A673 (cell line): ENCODE data around the gene NUB1. TPM values are rescaled to one million over a fixed set of nuclear protein-coding genes. Genes with fewer than 3 reads are reported as not detected.

Source experiments
- BruUV-seq: library from RNA; stranded (reverse); fragments of 400-500 nt; replicated peaks from 2 replicates; lab custom pipeline; 2021; lab: Mats Ljungman, UMichigan
- CTCF ChIA-PET: fragments of 300-600 bp; sonication (Branson Sonifier 250); formaldehyde crosslinking; loops from one replicate; lab custom pipeline; 2022; ENCODE audit warnings: antibody characterized with exemption; lab: Charles Lee
- POLR2A ChIA-PET: fragments of 300-600 bp; sonication (Branson Sonifier 250); formaldehyde crosslinking; loops from one replicate; lab custom pipeline; 2022; ENCODE audit warnings: antibody characterized with exemption; ENCODE audit not compliant: low non-redundant PET; lab: Charles Lee
- DNase-seq: peaks from one replicate; pipeline ENCODE4 v3.0.0-alpha.2; 2015; ENCODE audit warnings: low spot score
- H3K27ac ChIP-seq: fragments of 200-600 bp; sonication (generic); 2 replicates; pipeline ENCODE4 v1.5.1; 2016; ENCODE audit warnings: mixed run types, low read depth, mild to moderate bottlenecking, mixed read lengths, antibody characterized with exemption, low read length; ENCODE audit not compliant: poor library complexity, severe bottlenecking
- H3K27me3 ChIP-seq: fragments of 200-600 bp; sonication (generic); replicated peaks from 2 replicates; pipeline ENCODE4 v1.6.1; 2017; ENCODE audit warnings: mixed run types, low read depth, mild to moderate bottlenecking, mixed read lengths, antibody characterized with exemption, low read length; ENCODE audit not compliant: insufficient read depth, poor library complexity
- H3K36me3 ChIP-seq: fragments of 200-600 bp; sonication (generic); 2 replicates; pipeline ENCODE4 v1.6.1; 2016; ENCODE audit warnings: mixed run types, mild to moderate bottlenecking, mixed read lengths, antibody characterized with exemption, low read length; ENCODE audit not compliant: insufficient read depth, poor library complexity, severe bottlenecking
- H3K4me1 ChIP-seq: fragments of 200-600 bp; sonication (generic); 2 replicates; pipeline ENCODE4 v1.6.1; 2017; ENCODE audit warnings: mixed run types, mild to moderate bottlenecking, mixed read lengths, antibody characterized with exemption, low read length; ENCODE audit not compliant: insufficient read depth, poor library complexity, severe bottlenecking
- H3K4me3 ChIP-seq: fragments of 200-600 bp; sonication (generic); 2 replicates; pipeline ENCODE4 v1.5.1; 2016; ENCODE audit warnings: low read depth, mixed run types, mild to moderate bottlenecking, mixed read lengths, low read length; ENCODE audit not compliant: poor library complexity, severe bottlenecking
- H3K9me3 ChIP-seq: fragments of 200-600 bp; sonication (generic); 2 replicates; pipeline ENCODE4 v1.6.1; 2016; ENCODE audit warnings: mixed run types, low read depth, mild to moderate bottlenecking, mixed read lengths, antibody characterized with exemption, low read length; ENCODE audit not compliant: poor library complexity, severe bottlenecking
- EZH2 ChIP-seq: fragments of 200-600 bp; sonication (generic); IDR thresholded peaks from 2 replicates; pipeline ENCODE4 v1.6.1; 2017; ENCODE audit warnings: borderline replicate concordance, low read depth, mild to moderate bottlenecking, mixed read lengths, antibody characterized with exemption, low read length; ENCODE audit not compliant: poor library complexity, severe bottlenecking
- intact Hi-C: fragments of 100-400 bp; cut with micrococcal nuclease; formaldehyde crosslinking; loops from one replicate; pipeline ENCODE4 v1.10.0; 2022; ENCODE audit not compliant: unreplicated experiment
- total RNA-seq: library from RNA; stranded (reverse); gene quantifications from 2 replicates; pipeline ENCODE4 v1.2.3, GENCODE V29; 2021
- TF ChIP-seq, protein P1 (sequence below): fragments of 300-800, 200-600 bp; sonication (generic); conservative IDR thresholded peaks from 2 replicates; pipeline ENCODE4 v1.5.1; 2017; ENCODE audit warnings: low read depth, mild to moderate bottlenecking, antibody characterized with exemption, low read length, moderate library complexity, mixed read lengths

NUB1 gene
- total RNA-seq, 1 experiment from 2014 or later, result 36.9 TPM

DNA sequence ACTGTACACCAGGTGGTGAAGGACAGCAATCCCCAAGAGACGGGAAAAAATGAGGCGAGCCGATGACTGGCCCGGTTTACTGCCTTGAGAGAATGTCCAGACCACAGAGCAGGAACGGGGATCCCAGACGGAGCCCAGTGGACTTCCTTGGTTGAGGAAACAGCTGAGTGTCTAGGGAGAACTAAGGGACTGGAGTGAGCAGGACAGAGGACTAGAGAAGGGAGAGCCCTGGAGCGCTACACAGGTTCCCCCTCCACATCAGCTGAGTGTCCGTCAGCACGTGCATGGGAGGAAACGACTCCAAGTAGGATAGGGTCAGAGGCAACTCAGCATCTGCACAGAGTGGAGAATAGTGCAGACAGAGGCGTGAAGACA lies 75.3 kb downstream of the NUB1 start:
- BruUV-seq, result no TSS peak
- H3K9me3 ChIP-seq, result no peaks in the 10 kb centered on the region
- no peaks in the 10 kb centered on the region for H3K36me3 ChIP-seq
- ChIA-PET CTCF (no interaction called here), POLR2A (no interaction called here)
- intact Hi-C loops, result no loop called here
- H3K27me3 ChIP-seq, result peaks cover 16% of the 10 kb centered on the region
- no peaks in the 10 kb centered on the region for H3K4me1 ChIP-seq
- DNase-seq, result no peak
- H3K4me3 ChIP-seq, result no peak overlapping the region
- no peak overlapping the region for H3K27ac ChIP-seq
- no peak for TF ChIP-seq EZH2
- TF ChIP-seq, protein P1, sequence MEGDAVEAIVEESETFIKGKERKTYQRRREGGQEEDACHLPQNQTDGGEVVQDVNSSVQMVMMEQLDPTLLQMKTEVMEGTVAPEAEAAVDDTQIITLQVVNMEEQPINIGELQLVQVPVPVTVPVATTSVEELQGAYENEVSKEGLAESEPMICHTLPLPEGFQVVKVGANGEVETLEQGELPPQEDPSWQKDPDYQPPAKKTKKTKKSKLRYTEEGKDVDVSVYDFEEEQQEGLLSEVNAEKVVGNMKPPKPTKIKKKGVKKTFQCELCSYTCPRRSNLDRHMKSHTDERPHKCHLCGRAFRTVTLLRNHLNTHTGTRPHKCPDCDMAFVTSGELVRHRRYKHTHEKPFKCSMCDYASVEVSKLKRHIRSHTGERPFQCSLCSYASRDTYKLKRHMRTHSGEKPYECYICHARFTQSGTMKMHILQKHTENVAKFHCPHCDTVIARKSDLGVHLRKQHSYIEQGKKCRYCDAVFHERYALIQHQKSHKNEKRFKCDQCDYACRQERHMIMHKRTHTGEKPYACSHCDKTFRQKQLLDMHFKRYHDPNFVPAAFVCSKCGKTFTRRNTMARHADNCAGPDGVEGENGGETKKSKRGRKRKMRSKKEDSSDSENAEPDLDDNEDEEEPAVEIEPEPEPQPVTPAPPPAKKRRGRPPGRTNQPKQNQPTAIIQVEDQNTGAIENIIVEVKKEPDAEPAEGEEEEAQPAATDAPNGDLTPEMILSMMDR, result no peak

DNA sequence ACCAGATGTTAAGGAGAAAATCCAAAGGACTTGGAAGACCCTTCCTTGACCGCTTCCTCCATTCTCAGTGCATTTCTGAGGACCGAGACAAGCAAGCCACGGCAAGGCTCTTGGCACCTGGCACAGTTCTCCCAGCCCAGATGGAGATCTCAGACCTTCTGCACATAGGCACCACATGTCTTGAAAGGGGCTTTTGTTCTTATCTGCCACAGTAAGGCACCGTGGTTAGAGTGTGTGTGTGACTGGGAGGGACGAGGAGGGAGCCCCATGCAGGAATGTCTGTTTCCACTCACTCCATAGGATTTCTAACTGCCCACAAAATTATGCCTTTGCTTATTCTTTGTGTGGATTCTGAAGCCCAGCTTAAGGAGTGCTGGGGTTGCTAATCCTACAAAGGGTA lies 78.5 kb downstream of the NUB1 start:
- no TSS peak for BruUV-seq
- DNase-seq, result no peak
- H3K4me3 ChIP-seq, result no peak overlapping the region
- no peaks in the 10 kb centered on the region for H3K36me3 ChIP-seq
- no peaks in the 10 kb centered on the region for H3K9me3 ChIP-seq
- no peaks in the 10 kb centered on the region for H3K27me3 ChIP-seq
- H3K27ac ChIP-seq, result no peak overlapping the region
- ChIA-PET POLR2A (no interaction called here), CTCF (interaction anchor here (0.5 kb wide), 1 partner anchor 71 kb away, joined by 3 read pairs; no protein-coding TSS in a partner anchor)
- no peak for TF ChIP-seq EZH2
- TF ChIP-seq, protein P1, result no peak
- intact Hi-C loops, result no loop called here
- H3K4me1 ChIP-seq, result no peaks in the 10 kb centered on the region

DNA sequence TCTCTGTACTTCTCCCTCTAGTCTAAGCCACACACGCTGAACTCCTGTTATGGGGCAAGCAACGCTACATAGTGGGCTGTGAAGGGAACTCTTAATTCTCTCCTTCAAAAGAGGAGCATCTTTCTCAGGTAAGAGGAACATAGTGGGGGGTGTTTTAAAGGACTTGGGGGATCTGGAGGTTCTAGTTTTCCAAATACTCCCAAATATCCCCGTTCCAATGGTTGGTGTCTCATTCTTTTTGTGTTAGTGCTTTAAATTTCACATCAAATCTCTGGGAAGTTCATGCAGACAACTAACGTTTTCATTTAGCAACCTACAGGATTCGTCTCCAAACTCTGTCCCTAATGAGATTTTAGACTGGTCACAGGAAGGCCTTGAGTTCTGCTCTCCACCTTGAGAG lies 80.6 kb downstream of the NUB1 start:
- Histone ChIP-seq H3K4me3 (no peak overlapping the region), H3K9me3 (no peaks in the 10 kb centered on the region), H3K36me3 (no peaks in the 10 kb centered on the region), H3K4me1 (peaks cover 11% of the 10 kb centered on the region), H3K27me3 (no peaks in the 10 kb centered on the region), H3K27ac (no peak overlapping the region)
- no TSS peak for BruUV-seq
- ChIA-PET CTCF (no interaction called here), POLR2A (no interaction called here)
- no peak for DNase-seq
- TF ChIP-seq EZH2, result no peak
- TF ChIP-seq, protein P1, result no peak
- intact Hi-C loops, result no loop called here
